PC-9 (cell line): Measurements from ENCODE around the gene UVRAG. TPM values are rescaled to one million over a fixed set of nuclear protein-coding genes. Genes with fewer than 3 reads are reported as not detected.
A peak's percentile ranks its signal among the peaks of the same experiment; 100 is the strongest.

ENCODE experiments used
- BruUV-seq: library from RNA; stranded (reverse); fragments of 400-500 nt; replicated peaks from 2 replicates; lab custom pipeline; 2021; lab: Mats Ljungman, UMichigan
- CTCF ChIA-PET: fragments of 300-600 bp; sonication (Branson Sonifier 250); formaldehyde crosslinking; loops from one replicate; lab custom pipeline; 2022; ENCODE audit warnings: antibody characterized with exemption; lab: Charles Lee
- POLR2A ChIA-PET: fragments of 300-600 bp; sonication (Branson Sonifier 250); formaldehyde crosslinking; loops from one replicate; lab custom pipeline; 2022; ENCODE audit warnings: antibody characterized with exemption; ENCODE audit not compliant: unreplicated experiment; lab: Charles Lee
- DNase-seq, 2 experiments: peaks; one replicate each; pipeline versions ENCODE4 v3.0.0 to v3.0.0-alpha.2; 2015 to 2022; ENCODE audit warnings: mixed read lengths in 1 of 2
- H2AFZ ChIP-seq: fragments of 200-600 bp; sonication (generic); 2 replicates; pipeline ENCODE4 v1.8.1; 2017; ENCODE audit warnings: antibody characterized with exemption
- H3F3A ChIP-seq: fragments of 200-600 bp; sonication (generic); 2 replicates; pipeline ENCODE4 v1.8.1; 2017; ENCODE audit warnings: antibody characterized with exemption, mild to moderate bottlenecking, low read depth; ENCODE audit not compliant: insufficient read depth
- H3K27ac ChIP-seq: fragments of 200-600 bp; sonication (generic); 2 replicates; pipeline ENCODE4 v1.6.1; 2016; ENCODE audit warnings: mixed run types
- H3K27me3 ChIP-seq: fragments of 200-600 bp; sonication (generic); 2 replicates; pipeline ENCODE4 v1.6.1; 2016; ENCODE audit warnings: low read depth, mixed run types; ENCODE audit not compliant: insufficient read depth
- H3K36me3 ChIP-seq: fragments of 200-600 bp; sonication (generic); 2 replicates; pipeline ENCODE4 v1.6.1; 2016; ENCODE audit warnings: low read depth, mixed run types
- H3K4me1 ChIP-seq: fragments of 200-600 bp; sonication (generic); replicated peaks from 2 replicates; pipeline ENCODE4 v1.6.1; 2016; ENCODE audit warnings: mixed run types; ENCODE audit not compliant: insufficient read depth
- H3K4me2 ChIP-seq: fragments of 200-600 bp; sonication (generic); 2 replicates; pipeline ENCODE4 v1.6.1; 2017; ENCODE audit warnings: mixed run types
- H3K4me3 ChIP-seq: fragments of 200-600 bp; sonication (generic); 2 replicates; pipeline ENCODE4 v1.6.1; 2016; ENCODE audit warnings: mixed run types
- H3K79me2 ChIP-seq: fragments of 200-600 bp; sonication (generic); 2 replicates; pipeline ENCODE4 v1.6.1; 2017; ENCODE audit warnings: low read depth, mixed run types
- H3K9me2 ChIP-seq: fragments of 200-600 bp; sonication (generic); 2 replicates; pipeline ENCODE4 v1.8.1; 2017; ENCODE audit warnings: mild to moderate bottlenecking; ENCODE audit not compliant: insufficient read depth
- H3K9me3 ChIP-seq: fragments of 200-600 bp; sonication (generic); 2 replicates; pipeline ENCODE4 v1.8.1; 2016; ENCODE audit warnings: low read depth; ENCODE audit not compliant: insufficient read depth
- H4K20me1 ChIP-seq: fragments of 200-600 bp; sonication (generic); 2 replicates; pipeline ENCODE4 v1.8.1; 2017; ENCODE audit not compliant: insufficient read depth
- CTCF ChIP-seq: fragments of 200-600 bp; sonication (generic); conservative IDR thresholded peaks from 2 replicates; pipeline ENCODE4 v1.6.1; 2017; ENCODE audit warnings: mixed run types, antibody characterized with exemption, mild to moderate bottlenecking, moderate library complexity
- EZH2 ChIP-seq: fragments of 200-600 bp; sonication (generic); IDR thresholded peaks from 2 replicates; pipeline ENCODE4 v1.8.0; 2017; ENCODE audit warnings: antibody characterized with exemption, low read depth
- intact Hi-C: fragments of 100-400 bp; cut with micrococcal nuclease; formaldehyde crosslinking; loops from one replicate; pipeline ENCODE4 v1.10.0; 2022; ENCODE audit not compliant: unreplicated experiment
- total RNA-seq: library from RNA; stranded (reverse); gene quantifications from 2 replicates; pipeline ENCODE4 v1.2.3, GENCODE V29; 2021

The UVRAG gene
- total RNA-seq, 1 experiment from 2014 or later = 20.4 TPM

GRCh38 chr11:75767793-75768111 is 47.3 kb upstream of the UVRAG start:
- H3K4me2 ChIP-seq = peak overlapping the region; percentile 96
- H3K9me2 ChIP-seq = no peaks in the 10 kb centered on the region
- peak overlapping the region; percentile 83 for H2AFZ ChIP-seq

GRCh38 chr11:75768112-75768908 is 46.7 kb upstream of the UVRAG start, which contains the start of gene DGAT2:
DGAT2 (plus strand) TSS chr11:75768778; CDS start chr11:75768992, 214 bp downstream.
- Histone ChIP-seq H3K36me3 (no peaks in the 10 kb centered on the region), H3K4me2 (peak within 1 kb of the TSS; percentile 96), H3F3A (peaks cover 36% of the 10 kb centered on the region), H3K27me3 (no peaks in the 10 kb centered on the region), H3K4me1 (peaks cover 52% of the 10 kb centered on the region), H3K4me3 (peak within 1 kb of the TSS; percentile 80), H3K9me2 (no peaks in the 10 kb centered on the region), H4K20me1 (no peaks in the 10 kb centered on the region), H3K79me2 (peaks cover 38% of the 10 kb centered on the region), H3K27ac (peak within 1 kb of the TSS; percentile 84), H2AFZ (peak within 1 kb of the TSS; percentile 83), H3K9me3 (no peaks in the 10 kb centered on the region)
- BruUV-seq = no TSS peak
- POLR2A ChIA-PET = no interaction called here
- DNase-seq = peak; percentile 53 to 75
- intact Hi-C loops = no loop called here
- TF ChIP-seq EZH2 (no peak), CTCF (peak; percentile 48; the same call in 1 of the 2 replicates)
- CTCF ChIA-PET = no interaction called here

More at GRCh38 chr11:75767793-75768111, 47.3 kb upstream of the UVRAG start:
- ChIA-PET POLR2A (no interaction called here), CTCF (no interaction called here)
- no peaks in the 10 kb centered on the region for H3K9me3 ChIP-seq
- no peak overlapping the region for H3K27ac ChIP-seq
- DNase-seq = no peak
- TF ChIP-seq CTCF = no peak; the same call in 1 of the 2 replicates
- TF ChIP-seq EZH2 = no peak
- H3K4me1 ChIP-seq = peaks cover 52% of the 10 kb centered on the region
- H4K20me1 ChIP-seq = no peaks in the 10 kb centered on the region
- intact Hi-C loops = no loop called here
- H3K4me3 ChIP-seq = peak overlapping the region; percentile 80
- peaks cover 33% of the 10 kb centered on the region for H3K79me2 ChIP-seq
- no TSS peak for BruUV-seq
- H3K36me3 ChIP-seq = no peaks in the 10 kb centered on the region
- peaks cover 32% of the 10 kb centered on the region for H3F3A ChIP-seq
- no peaks in the 10 kb centered on the region for H3K27me3 ChIP-seq

- Histone ChIP-seq H3F3A (peaks cover 36% of the 10 kb centered on the region), H3K27me3 (no peaks in the 10 kb centered on the region), H3K9me2 (no peaks in the 10 kb centered on the region), H3K36me3 (no peaks in the 10 kb centered on the region), H3K27ac (peak overlapping the region; percentile 84), H2AFZ (peak overlapping the region; percentile 83), H3K9me3 (no peaks in the 10 kb centered on the region), H3K79me2 (peaks cover 46% of the 10 kb centered on the region), H3K4me1 (peaks cover 58% of the 10 kb centered on the region), H3K4me3 (peak overlapping the region; percentile 80), H4K20me1 (no peaks in the 10 kb centered on the region), H3K4me2 (peak overlapping the region; percentile 96)
- CTCF ChIA-PET = no interaction called here
- intact Hi-C loops = no loop called here
- POLR2A ChIA-PET = interaction anchor here (0.6 kb wide), 1 partner anchor 45 kb away, joined by 4 read pairs; no protein-coding TSS in a partner anchor
- TF ChIP-seq CTCF (no peak; the same call in 1 of the 2 replicates), EZH2 (no peak)
- peak in 1 of 2 experiments; percentile 44 for DNase-seq
- BruUV-seq = no TSS peak
Measured at GRCh38 chr11:75768909-75769771, 45.9 kb upstream of the UVRAG start.
